ENCODE data around the gene BORCS5.
"Not testable (repeated sequence)": the region's sequence is repeated elsewhere in the genome, so short reads cannot be mapped to it uniquely, and the experiment has no call there.

The BORCS5 gene

DNA sequence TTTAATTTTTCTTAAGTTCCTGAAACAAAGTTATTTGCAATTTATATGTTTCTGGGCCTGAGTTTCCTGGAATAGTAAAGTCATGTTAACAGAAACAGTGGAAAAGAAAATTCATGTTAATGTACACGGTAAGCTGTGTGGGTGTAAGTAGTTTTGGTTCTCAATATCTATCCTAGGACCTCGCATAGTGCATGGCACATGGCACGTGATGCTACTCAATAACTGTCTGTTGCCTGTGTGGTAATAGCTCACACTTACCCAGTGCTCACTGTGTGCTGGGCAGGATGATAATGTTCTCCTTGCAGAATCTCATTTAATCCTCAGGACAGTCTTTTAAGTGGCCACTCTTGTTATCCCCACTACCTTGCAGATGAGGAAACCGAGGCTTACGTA lies 105.0 kb downstream of the BORCS5 start:
- no peak for DNase-seq (ENCODE audit: low read depth)

DNA sequence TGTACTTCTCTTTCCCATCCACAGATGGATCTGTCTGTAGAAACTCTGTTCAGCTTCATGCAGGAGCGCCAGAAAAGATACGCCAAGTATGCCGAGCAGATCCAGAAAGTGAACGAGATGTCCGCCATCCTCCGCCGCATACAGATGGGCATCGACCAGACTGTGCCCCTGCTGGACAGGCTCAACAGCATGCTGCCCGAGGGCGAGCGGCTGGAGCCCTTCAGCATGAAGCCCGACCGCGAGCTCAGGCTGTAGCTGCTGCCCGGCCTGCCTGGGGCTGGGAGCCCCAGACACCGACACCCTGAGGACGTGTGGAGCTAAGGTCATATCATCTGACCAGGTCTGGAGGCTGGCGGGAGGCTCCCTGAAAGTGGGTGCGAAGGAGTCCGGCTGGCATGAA lies 108.6 kb downstream of the BORCS5 start:
- DNase-seq (ENCODE audit: low read depth): no peak

DNA sequence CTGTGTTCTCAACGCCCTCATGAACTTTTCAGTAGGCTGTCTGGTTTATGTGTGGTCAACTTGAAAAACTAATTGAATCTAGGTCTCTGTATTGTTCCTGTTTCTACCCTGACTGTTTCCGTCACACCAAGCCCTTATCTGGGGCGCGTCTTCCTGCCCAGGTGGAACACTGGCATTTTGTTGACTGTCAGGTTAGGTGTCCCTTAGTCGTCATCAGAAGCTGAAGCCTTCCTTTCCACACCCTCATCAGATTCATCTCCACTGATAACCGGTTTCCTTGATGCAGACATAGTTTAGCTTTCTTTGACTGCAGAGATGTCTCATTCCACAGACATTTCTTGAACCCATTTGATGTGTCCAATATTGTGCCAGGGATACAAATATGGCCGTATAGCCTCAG lies 109.3 kb downstream of the BORCS5 start:
- peak; percentile 68 for DNase-seq (ENCODE audit: low read depth)

DNA sequence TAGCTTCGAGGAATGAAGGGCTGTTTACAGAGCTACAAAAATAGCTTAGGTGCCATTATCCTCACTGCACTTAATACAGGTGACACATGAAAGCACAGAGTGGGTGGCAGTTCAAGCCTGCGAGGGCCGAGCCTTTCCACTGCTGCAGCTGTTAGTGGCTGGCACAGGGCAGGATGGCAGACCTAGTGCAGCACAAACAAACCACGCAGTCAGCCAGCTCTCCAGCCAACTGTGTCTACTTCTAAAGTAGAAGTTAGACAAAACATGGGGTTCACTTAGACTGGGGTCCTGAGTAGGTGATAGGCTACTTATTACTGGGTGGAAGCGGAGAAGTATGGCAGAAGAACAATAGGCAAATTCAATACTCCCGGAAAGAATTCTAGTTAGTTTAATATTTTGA lies 110.4 kb downstream of the BORCS5 start:
- no peak for DNase-seq (ENCODE audit: low read depth)

DNA sequence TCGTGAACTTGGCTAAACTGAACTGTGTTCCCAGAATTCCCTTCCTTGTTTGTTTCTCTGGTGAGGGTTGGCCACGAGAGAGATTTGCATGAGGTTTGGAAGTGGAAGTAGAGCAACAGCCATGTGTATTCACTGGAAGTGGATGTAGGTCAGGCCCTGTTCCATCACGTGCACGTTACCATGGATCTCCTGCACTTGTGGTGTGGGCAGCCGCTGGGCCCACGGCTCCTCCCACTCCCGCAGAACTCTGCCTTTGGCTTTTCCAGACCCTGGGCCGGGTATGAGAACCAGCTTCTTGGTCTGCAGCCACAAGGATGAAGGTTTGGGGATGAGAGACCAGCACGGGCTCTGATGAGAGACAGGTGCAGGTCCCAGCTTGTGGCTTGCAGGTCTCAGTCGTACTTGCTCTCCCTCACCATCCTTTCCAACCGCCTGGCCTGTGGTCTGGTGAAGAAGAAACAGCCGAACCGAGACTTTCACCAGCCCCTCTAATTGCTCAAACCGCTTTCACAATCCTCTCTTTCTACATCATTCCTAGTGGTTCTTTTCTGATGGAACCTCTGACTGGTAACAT lies 110.9 kb downstream of the BORCS5 start:
- DNase-seq (ENCODE audit: low read depth): peak; percentile 32

DNA sequence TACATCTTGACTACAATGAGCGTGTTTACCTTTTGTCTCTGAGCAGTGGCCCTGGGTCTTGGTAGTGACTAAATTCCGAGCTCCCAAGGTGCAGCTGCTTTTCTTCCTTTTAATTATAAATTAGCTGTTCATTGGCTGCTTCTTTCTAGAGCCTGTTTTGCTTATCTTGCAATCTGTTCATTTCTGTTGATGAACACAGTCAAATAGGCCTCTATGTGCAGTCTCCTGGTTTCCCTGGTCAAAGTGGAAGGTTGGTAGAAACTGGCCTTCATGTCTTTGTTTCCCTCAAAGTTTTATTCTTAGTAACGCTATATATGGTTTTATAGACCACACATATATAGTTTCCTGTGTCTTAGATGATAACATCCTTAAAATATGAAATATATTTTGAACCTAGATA lies 111.7 kb downstream of the BORCS5 start:
- no peak for DNase-seq (ENCODE audit: low read depth)

DNA sequence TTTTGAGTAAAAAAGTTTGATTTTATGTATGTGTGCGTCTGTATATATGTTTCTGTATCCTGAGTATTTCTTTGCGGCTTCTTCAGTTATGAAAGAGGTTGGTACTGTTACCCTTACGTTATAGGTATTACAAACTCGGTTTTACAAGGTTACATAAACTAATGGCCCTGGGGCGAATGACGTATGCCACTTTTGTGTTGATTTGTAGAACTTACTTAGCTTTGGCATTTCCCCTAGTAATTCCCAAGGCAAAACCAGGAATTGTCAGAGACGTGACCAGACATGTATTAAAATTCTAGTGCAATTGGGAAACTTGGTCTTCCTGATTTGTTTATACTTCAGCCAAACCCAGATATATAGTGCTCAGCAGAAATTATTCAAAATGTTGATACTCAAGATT lies 112.5 kb downstream of the BORCS5 start:
- DNase-seq (ENCODE audit: low read depth): no peak

DNA sequence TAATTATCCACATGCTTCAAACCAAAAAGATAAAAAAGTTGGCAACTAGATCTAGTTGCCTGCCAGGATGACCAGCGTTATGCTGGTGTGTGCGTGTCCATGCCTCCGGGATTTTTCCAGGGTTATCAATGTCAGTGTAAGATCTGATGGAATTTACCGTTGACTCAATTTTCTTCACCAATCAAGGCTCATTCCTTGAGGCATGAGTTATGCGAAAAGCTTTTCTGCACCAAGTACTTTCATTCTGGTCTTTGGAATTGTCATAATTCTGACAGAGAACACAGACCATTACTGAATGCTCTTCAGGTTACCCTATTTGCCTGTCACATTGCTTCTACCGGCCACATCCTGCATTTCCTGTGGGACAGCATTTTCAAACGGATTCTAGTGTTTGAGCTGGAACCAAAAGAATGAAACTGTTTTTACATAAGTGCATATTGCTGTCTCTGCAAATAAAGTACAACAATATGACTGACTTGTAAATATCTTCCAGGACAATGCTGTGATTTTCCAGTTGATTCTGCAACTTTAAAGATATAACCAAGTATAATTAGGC lies 114.0 kb downstream of the BORCS5 start:
- no peak for DNase-seq (ENCODE audit: low read depth)

DNA sequence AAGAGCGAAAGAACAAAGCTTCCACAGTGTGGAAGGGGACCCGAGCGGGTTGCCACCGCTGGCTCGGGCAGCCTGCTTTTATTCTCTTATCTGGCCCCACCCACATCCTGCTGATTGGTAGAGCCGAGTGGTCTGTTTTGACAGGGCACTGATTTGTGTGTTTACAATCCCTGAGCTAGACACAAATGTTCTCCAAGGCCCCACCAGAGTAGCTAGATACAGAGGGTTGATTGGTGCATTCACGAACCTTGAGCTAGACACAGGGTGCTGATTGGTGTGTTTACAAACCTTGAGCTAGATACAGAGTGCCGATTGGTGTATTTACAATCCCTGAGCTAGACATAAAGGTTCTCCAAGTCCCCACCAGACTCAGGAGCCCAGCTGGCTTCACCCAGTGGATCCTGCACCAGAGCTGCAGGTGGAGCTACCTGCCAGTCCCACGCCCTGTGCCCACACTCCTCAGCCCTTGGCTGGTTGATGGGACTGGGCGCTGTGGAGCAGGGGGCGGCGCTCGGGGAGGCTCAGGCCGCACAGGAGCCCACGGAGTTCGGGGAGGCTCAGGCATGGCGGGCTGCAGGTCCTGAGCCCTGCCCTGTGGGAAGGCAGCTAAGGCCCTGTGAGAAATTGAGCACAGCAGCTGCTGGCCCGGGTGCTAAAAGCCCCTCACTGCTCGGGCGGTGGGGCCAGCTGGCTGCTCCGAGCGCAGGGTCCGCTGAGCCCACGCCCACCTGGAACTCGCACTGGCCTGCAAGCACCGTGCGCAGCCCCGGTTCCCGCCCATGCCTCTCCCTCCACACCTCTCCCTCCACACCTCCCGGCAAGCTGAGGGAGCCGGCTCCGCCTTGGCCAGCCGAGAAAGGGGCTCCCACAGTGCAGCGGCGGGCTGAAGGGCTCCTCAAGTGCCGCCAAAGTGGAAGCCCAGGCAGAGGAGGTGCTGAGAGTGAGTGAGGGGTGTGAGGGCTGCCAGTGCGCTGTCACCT lies 115.4 kb downstream of the BORCS5 start:
- not testable (repeated sequence) for DNase-seq (ENCODE audit: low read depth)

DNA sequence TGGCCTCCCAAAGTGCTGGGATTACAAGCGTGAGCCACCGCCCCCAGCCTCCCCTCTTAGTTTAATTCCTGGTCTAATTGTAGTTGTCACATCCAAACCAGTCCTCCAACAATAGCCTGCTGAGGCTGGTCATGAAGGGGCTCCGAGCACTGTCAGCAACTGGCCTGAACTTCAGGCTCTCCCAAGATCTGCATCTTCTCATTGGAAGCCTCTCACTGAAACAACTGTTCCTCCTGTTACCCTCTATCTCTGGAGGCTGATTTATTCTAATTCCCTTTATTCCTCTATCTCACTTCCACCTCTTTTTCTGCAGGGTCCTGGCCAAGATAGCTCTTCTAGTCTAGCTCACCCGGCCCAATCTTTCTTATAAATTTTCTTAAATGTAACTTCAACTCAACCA lies 116.3 kb downstream of the BORCS5 start:
- no peak for DNase-seq (ENCODE audit: low read depth)

DNA sequence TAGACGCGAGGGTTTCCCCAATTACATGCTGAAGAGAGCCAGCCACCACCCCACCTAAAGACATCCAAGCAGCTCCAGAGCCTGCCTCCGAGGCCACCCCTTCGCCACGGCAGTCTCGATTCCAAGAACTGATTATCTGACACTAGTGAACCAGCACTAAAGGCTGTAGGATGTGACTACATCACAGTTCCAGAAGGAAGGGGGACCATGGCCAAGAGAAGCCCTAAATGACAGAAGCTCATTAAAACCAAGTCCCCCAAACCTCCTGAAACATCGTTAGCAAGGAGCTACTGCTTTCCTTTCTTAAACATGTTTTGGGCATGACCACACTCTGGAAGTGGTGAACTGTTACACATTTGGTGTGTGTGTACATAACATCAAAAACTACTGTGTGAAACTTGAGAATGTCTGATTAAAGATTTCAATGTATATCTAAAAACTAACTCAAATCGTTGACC lies 117.6 kb downstream of the BORCS5 start:
- DNase-seq (ENCODE audit: low read depth): no peak

DNA sequence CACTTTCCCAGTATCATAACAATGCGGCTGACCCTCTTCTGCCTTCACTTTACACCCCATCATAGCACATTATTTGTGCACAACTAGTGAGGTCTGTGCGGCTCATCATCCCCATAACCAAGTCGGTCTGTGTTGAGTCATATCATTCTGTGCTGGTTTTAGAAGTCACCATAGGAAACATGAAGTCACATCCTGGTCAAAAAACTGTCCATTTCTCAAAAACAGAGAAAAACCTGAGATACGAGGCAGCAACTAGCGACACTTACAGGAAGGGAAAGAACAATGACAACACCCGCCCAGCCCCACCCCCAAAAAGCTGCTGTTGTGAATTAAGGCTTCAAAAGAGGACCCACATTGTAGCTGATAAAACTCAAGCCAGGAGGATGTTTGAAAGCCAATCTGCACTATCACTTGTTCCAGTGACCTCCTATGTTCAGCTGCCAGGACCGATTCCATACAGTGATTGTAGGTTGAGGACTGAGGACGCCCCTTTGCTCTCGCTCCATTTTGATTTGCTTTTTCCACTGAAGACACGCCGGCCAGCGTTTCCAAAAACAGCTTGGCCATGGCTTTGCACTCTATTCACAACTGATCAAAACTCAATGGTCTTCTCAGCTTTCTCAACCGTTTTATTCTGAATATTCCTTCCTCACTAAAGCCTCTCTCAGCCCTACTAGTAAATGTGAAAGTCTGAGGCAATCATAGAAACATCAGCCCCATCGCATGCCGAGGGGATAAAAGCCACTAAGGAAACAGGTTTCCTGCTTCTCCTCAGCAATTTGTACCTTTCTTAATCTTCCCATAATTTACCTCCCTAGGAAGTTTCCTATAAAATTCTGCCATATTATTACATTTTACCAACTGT lies 118.3 kb downstream of the BORCS5 start:
- DNase-seq (ENCODE audit: low read depth): peak; percentile 48

DNA sequence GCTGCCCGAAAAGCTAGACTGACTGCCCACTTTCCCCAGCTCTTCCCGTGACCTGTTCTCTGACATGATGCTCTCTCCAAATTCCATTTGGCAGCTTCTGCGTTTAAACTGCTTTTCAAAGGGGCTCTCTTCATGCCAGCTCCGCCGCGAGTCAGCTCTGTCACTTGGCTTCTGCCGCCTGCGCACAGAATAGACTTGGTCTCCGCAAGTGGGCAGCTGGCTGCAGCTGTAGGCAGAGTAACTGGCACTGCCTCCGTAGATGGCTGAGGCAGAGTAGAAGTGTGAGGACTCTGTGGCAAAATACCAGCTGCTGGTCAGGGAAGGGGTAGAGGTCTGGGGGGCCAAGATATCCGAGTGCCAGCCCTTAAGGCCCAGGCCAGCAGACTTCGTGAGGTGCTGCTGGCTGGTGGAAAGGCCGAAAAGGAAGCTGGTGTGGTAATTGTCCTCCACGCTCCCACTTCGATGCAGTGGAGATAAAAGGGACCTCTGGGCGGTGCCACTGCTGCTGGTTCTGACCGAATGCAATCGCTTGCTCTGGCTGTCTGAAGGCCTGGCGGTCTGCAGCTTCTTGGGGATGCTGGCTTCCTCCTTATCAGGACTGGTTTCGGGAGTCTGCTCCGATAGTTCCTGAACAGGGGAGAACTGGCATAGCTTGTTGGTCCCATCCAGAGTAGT lies 120.1 kb downstream of the BORCS5 start:
- no peak for DNase-seq (ENCODE audit: low read depth)

DNA sequence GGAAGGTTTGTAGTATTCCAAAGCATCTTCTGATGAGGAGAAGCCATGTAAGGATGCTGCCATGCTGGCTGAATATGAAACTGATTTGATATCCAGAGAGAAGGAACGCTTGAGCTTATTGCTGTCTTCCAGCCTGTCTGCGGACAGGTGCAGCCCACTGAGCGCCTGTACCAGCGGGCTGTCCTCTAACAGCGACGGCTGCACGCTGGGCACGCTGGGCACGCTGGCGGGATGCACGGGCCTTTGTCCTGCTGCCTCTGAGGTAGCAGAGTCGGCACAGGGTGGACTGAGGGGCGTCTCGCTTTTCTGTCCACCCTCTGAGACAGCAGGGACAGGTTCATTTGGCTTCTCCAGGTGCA lies 120.6 kb downstream of the BORCS5 start:
- DNase-seq (ENCODE audit: low read depth): no peak

DNA sequence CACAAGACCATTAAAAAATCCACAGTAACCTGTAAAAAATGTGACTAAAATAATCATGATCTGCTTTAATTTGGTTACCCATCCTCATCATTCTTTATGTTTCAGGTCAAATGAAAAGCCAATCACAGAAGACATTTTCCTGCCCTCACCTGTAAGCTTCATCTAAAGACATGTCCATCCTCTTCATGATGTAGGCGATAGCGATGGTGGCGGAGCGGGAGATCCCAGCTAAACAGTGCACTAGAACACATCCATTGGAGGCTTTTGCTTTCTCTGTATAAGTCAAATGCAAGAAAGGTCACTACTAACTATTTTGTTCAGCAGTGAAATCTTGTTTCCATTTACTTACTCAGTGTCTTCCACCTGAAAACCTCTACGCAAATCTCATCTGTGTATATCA lies 123.2 kb downstream of the BORCS5 start:
- no peak for DNase-seq (ENCODE audit: low read depth)

DNA sequence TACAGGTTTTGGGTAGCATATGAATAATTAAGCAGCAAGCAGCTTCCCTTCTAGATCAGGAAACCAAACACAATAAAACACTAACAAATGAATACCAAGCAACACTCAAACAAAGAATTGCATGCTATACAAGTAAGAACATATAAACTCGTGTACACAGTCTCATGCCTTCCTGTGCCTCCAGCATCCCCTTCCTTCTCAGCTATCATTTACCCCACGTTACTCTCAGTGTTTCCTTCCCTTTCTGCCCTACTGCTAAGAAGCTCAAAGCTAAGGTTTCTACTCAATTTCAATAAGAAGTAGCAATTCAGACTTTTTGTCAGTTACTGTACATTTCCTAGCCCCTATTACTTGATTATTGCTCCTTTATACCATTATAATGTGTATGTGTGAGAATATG lies 124.8 kb downstream of the BORCS5 start:
- DNase-seq (ENCODE audit: low read depth): no peak

DNA sequence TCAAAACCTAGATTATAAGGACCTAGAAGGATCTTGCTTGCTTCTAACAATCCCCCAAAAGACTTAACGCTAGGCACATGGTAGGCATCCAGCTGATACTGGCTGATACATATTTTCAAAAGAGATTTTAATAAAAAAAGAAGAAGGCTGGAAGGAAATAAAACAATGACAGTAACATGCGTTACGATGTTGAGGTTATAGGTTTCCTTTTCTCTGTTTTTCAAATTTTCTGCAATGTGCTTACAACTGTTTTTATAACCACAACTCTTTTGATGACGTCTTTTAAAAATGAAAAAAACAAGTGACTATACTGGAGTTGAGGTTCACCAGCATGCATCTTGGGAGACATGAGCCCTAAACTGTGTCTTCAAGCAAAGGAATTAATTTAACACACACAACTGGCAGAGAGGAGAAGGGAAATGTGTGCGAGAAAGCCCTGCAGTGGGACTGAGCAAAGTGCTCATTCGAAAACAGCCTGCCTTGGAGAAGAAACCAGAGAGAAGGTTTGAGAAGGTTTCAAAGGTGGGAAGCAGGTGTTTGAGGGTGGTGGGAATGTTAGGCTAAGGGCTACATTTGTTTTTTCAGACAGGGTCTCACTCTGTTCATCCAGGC lies 125.4 kb downstream of the BORCS5 start:
- peak; percentile 40 for DNase-seq (ENCODE audit: low read depth)

DNA sequence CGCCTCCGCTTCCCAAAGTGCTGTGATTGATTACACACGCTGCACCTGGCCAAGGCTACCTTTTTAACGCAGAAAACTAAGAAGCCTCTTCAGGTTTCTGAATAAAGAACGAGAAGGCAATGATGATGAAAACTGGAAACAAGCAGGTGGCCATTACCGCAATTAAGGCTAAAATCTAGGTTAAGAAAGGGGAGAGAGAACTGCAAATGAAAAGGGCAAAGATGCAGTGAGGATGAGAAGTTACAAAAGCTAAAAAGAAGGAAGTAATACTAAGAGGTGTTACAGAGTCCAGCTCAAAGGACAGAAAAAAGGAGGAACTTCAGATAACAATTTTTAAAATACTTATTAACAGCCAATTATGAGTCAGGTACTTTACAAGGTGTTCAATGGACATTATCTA lies 126.1 kb downstream of the BORCS5 start:
- DNase-seq (ENCODE audit: low read depth): no peak

DNA sequence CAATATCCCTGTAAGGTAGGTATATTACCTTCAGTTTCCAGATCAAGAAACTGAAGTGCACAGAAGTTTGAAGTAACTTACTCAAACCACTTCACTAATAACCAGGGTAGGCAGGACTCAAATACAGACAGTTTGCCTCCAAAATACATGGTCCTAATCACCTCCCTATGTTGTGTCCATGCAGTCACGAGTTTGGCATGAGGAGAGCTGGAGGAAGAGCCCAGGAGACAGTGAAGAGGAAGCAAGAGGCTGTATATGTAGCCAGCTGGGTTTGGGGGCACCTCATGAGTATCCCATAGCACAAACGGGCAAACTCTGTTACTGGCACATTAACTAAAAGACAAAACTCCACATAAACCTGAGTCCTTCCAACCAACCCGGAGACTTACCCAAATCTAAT lies 126.6 kb downstream of the BORCS5 start:
- DNase-seq (ENCODE audit: low read depth): no peak

DNA sequence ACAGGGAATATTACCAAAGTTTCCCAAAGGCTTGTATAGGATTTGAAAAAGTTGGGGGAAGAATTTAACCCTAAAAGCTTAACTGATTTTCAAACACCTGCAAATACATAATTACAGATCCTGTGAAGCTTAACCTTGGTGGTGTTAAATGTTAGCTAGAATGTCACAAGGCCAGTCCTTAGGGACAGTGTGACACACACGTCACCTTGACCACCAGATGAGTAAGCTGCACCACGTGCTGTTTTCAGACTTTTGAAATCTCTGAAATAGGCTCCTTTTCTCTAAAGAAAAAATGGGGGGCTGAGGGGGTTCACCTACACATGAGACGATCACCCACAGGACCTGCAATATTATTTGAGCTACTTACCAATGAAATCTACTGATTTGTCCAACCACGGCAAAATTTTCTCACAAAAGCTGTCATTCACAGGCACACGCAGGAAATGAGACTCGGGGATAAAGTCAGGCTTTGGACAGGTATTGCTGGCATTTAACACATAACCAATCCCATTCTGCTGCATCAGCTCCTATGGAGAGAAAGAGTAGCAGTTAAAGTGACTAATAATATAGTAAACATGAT lies 129.9 kb downstream of the BORCS5 start:
- DNase-seq (ENCODE audit: low read depth): no peak

DNA sequence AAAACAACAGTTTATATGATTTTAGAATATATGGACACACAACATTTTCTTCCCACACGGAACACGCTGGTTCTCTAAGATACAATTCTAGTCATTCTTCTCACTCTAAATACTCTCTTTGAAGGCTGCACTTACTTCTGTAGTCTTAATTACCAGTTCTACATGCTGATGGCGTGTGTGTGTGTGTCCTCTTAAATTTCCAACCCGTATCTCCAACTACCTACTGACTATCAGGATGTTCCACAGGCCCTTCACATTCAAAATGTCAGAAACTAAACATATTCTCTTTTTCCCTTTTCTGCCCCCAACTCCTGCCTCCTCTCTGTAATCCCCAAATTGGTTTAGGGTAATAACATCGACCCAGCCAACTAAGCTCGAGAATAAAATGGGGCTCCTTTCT lies 130.6 kb downstream of the BORCS5 start:
- no peak for DNase-seq (ENCODE audit: low read depth)
